ENCODE data around the gene AQR. TPM values are rescaled to one million over a fixed set of nuclear protein-coding genes. Genes with fewer than 3 reads are reported as not detected.

Gene AQR
- total RNA-seq, 4 donors from 2014 or later = 21.1 to 35.5 (median 28.1) TPM

DNA sequence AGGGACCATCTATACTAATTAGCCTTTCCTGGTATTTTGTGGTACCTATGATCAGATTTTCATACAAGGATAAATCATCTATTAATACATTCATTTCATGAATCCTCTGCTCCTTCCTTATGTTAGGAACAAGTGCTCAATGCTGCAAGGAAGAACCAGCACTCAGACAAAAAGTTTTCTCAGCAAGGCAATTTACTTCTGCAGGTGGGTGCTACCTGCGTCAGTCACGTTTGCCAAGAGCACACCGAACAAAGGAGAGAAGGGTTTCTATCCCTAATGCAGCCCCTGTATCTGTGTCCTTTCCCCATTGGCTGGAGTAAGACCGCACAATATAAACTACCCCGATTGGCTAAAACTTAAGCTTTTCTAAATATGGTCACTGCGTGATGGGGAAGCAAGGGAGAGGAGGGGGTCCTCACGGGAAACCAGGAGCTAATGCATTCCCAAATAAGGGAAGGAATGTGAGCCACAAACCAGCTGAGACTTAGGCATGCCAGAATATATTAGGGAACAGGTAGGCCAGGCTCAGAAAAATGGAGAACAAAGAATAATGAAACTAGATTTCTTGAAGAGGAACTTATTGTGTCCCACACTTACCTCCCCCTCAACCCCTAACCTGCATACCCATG lies 76.5 kb downstream of the AQR start:
- Histone ChIP-seq H3K4me1 (no peaks in the 10 kb centered on the region), H3K27ac (no peak overlapping the region), H3K36me3 (peaks cover 0 to 66% (median 0%) of the 10 kb centered on the region in 3 donors), H3K4me3 (no peak overlapping the region), H3K9me3 (peaks cover 0 to 8% (median 0%) of the 10 kb centered on the region in 4 donors), H3K27me3 (no peaks in the 10 kb centered on the region)
- TF ChIP-seq POLR2A (IDR thresholded peaks at IDR 0.05) = no peak
- TF ChIP-seq, protein P1, sequence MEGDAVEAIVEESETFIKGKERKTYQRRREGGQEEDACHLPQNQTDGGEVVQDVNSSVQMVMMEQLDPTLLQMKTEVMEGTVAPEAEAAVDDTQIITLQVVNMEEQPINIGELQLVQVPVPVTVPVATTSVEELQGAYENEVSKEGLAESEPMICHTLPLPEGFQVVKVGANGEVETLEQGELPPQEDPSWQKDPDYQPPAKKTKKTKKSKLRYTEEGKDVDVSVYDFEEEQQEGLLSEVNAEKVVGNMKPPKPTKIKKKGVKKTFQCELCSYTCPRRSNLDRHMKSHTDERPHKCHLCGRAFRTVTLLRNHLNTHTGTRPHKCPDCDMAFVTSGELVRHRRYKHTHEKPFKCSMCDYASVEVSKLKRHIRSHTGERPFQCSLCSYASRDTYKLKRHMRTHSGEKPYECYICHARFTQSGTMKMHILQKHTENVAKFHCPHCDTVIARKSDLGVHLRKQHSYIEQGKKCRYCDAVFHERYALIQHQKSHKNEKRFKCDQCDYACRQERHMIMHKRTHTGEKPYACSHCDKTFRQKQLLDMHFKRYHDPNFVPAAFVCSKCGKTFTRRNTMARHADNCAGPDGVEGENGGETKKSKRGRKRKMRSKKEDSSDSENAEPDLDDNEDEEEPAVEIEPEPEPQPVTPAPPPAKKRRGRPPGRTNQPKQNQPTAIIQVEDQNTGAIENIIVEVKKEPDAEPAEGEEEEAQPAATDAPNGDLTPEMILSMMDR (IDR thresholded peaks at IDR 0.05) = no peak
- DNase-seq = no peak

DNA sequence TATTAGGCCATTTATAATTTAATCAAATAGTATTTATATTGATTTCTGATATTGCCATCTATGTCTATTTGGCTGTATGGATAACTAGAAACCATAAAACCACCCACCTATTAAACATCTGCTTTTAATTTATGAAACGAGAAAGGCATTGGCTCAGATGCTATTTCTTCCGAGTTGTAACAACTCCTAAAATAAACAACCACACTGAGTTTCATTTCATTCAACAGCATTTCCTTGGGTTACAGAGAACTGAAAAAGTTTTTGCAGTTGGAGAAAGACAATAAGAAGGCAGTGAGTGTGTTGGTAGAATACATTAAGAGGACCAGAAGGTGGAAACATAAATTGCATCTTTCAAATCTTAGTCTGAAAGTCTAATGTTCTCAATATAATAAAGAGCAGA lies 79.1 kb downstream of the AQR start:
- Histone ChIP-seq H3K9me3 (peaks cover 0 to 8% (median 0%) of the 10 kb centered on the region in 4 donors), H3K27me3 (no peaks in the 10 kb centered on the region), H3K36me3 (peaks cover 0 to 69% (median 0%) of the 10 kb centered on the region in 3 donors), H3K4me3 (no peak overlapping the region), H3K27ac (no peak overlapping the region), H3K4me1 (no peaks in the 10 kb centered on the region)
- no peak for DNase-seq
- TF ChIP-seq, protein P1 (IDR thresholded peaks at IDR 0.05) = no peak
- TF ChIP-seq POLR2A (IDR thresholded peaks at IDR 0.05) = no peak

DNA sequence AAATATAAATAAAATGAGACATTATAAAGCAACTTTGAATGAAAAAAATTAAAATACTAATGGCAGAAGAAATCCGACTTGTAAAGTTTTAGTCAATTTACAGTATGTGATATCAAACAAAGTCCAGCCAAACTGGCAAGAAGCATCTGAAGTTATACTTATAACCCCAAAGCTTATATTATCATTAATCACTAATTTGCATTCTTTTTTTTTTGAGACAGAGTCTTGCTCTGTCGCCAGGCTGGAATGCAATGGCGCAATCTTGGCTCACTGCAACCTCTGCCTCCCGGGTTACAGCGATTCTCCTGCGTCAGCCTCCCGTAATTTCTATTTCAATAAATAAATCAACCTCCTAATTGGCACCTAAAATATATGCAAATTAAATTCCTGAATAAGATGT lies 80.1 kb downstream of the AQR start:
- H3K36me3 ChIP-seq = peaks cover 0 to 73% (median 0%) of the 10 kb centered on the region in 3 donors
- DNase-seq = no peak
- no peaks in the 10 kb centered on the region for H3K4me1 ChIP-seq
- H3K27ac ChIP-seq = no peak overlapping the region
- peaks cover 0 to 8% (median 0%) of the 10 kb centered on the region in 4 donors for H3K9me3 ChIP-seq
- no peak for TF ChIP-seq POLR2A (IDR thresholded peaks at IDR 0.05)
- TF ChIP-seq, protein P1 (IDR thresholded peaks at IDR 0.05) = no peak
- no peaks in the 10 kb centered on the region for H3K27me3 ChIP-seq
- no peak overlapping the region for H3K4me3 ChIP-seq

DNA sequence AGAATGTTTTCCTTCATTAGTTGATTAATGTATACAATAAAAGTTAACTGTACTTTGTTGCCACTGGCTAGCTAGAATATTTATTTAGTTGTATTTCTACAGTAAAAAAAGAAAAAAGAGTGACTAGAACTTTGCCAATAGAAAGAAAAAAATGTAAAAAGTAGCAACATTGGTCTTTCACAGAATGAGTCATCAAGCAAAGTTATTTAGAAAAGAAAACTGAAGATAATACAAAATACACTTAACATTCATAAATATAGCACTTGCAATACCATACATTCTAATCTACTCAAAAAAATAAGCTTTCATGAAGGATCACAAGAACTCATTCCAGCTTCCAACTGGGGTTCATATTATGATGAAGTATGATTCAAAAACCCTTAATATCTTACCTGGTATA lies 83.4 kb downstream of the AQR start:
- DNase-seq = no peak
- Histone ChIP-seq H3K27me3 (no peaks in the 10 kb centered on the region), H3K36me3 (peaks cover 0 to 78% (median 0%) of the 10 kb centered on the region in 3 donors), H3K27ac (no peak overlapping the region), H3K4me1 (no peaks in the 10 kb centered on the region), H3K9me3 (no peaks in the 10 kb centered on the region), H3K4me3 (no peak overlapping the region)
- TF ChIP-seq, protein P1 (IDR thresholded peaks at IDR 0.05) = no peak
- TF ChIP-seq POLR2A (IDR thresholded peaks at IDR 0.05) = no peak

DNA sequence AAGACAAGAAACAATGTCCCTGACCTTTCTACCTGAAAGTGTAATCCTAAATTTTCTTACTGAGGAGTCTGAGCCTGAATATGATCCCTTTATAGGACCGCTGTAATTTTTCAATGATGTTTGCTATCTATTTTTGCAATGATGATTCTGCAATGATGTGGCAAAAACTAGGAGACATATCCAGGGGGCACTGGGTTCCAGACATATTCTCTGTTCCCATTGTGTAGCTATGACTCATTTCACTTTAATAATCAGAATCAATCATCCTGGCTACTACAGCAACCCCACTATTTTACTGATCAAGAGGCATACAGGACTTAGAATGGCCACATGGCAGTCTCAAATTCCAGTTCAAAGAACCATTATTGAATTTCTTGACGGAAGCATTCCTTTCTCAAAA lies 85.9 kb downstream of the AQR start:
- no peaks in the 10 kb centered on the region for H3K9me3 ChIP-seq
- no peaks in the 10 kb centered on the region for H3K27me3 ChIP-seq
- H3K36me3 ChIP-seq = peaks cover 0 to 79% (median 0%) of the 10 kb centered on the region in 3 donors
- no peaks in the 10 kb centered on the region for H3K4me1 ChIP-seq
- TF ChIP-seq, protein P1 (IDR thresholded peaks at IDR 0.05) = no peak
- TF ChIP-seq POLR2A (IDR thresholded peaks at IDR 0.05) = no peak
- no peak overlapping the region for H3K27ac ChIP-seq
- DNase-seq = no peak
- no peak overlapping the region for H3K4me3 ChIP-seq
